HG03460 (cell line): Measurements from ENCODE around the gene APBB3.
A peak's percentile ranks its signal among the peaks of the same experiment; 100 is the strongest.

Experiments
- ATAC-seq: cut with Tn5 transposase; IDR thresholded peaks from one replicate; pipeline ENCODE4 v1.9.1; 2021; ENCODE audit not compliant: unreplicated experiment

The APBB3 gene

DNA sequence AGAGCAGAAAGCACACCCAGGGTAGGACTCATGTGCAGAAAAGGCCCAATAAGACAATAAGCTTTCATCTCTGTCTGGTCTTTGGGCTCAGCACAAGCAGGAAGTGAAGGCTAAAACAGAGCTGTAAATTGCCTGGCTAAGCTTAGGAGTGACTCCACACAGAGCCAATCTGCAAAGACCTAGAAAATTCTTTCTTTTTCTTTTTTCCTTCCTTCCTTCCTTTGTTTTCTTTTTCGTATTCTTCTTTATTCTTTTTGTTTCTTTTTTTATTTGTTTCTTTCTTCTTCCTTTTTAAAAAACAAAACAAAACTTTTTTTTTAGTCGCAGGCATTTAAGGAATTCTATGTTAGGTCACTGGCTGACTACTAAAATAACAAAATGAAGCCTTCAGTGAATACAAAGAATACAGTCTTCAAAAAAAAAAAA lies 12.4 kb upstream of the APBB3 start:
- ATAC-seq: no peak

DNA sequence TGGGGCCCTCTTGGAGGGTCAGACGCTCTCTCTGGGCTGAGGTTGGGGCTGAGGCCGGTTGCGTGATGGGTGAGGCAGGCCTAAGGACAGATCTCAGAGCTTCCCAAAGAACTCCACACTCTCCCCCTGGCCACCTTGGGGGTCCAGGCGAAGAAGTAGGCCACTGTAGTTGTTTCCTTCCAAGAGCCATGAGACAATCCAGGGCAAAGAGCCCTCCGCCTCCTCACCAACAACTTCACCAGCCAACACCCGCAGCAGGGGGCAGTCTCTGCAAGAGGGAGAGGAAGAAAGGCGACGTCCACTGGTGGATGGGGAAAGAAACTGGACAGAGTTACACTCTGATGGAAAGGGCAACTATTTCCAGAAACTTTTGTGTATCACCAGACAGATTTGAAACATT lies 10.9 kb upstream of the APBB3 start:
- ATAC-seq: no peak

DNA sequence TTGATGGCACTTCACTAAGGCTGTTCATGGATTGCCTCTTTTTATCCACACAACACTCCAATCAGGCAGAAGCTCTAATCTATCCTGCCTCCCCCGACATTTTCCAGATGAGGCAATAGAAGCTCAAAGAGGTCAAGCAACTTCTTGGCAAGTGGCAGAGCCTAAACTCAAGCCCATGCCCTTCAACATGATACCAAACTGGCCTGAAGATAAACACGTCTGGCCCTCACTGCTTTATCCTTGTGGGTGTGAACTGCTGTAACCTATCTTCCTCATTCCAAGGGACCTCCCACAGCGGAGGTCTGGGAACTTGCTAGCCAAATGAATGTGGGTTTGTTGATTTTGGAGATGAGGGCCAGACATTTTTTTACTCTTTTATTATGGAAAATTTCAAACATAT lies 9.8 kb upstream of the APBB3 start:
- no peak for ATAC-seq

DNA sequence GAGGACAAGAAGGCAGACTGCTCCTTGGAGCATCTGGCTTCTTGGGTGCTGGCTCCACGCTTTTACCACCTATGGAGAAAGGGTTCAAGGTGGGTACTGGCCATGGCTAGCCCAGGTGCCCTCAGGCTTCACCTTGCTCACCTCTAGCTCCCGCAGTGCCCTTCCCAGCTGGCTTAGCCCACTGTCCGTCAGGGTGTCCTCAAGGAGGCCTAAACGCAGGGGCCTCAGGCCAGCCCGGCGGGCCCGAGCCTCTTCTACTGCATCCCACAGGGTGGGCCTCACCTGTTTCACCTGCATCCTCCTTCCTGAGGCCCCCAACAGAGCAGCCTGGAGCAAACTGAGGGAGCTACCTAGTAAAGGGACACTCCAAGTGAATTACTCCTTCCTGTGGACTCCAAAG lies 9.3 kb upstream of the APBB3 start:
- no peak for ATAC-seq

DNA sequence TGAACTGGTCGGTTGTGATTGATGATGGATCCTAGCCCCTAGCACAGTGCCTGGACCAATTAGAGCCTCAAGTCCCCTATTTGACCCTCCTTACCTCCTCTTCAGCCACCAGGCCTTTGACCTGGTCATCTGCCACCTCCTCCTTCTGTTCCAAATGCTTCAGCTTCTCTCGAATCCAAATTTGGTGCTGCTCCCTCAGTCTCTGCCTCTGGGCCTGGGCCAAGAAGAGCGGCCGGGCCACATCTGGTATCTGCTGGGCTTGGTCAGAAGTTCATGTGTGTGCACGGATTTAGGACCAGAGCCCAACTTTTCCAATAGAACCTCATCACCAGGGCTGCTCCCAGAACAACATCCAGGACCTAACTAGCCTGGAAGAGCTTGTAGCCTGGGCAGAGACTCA lies 6.7 kb upstream of the APBB3 start:
- no peak for ATAC-seq

DNA sequence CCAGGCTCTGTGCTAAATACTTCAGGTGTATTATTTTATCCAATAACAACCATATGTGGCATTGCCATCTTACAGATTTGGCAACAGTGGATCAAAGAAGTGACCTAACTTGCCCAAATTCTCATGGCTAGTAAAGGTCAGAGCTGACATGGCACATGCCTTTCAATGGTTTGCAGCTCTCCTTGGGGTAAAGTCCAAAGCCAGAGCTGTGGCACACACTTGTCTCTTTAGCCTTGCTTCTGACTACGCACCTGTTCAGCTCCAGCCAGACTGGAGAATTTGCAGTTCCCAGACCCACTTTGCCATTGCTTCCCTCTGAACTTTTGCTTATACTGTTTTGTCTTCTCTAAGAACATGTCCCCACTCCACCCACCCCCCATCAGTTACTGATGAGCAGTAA lies 6.1 kb upstream of the APBB3 start:
- no peak for ATAC-seq

DNA sequence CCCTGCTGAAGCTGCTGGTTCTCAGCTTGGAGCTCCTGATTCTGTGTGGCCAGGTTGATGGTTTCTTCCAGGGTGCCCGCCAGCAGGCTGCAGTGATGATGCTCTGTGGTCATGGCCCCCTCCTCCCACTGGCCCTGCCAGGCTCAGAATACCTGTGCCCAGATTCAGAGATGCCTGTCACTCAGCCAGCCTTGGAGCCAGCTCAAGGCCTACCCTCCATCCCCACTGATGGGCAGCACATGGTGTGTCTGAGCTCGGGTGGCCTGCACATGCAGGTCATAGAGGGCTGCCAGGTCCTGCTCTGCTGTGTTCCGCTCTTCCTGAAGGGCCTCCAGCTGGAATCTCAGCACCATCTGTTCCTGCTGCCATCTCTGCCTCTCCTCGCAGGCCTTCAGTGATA lies 5.7 kb upstream of the APBB3 start:
- no peak for ATAC-seq

DNA sequence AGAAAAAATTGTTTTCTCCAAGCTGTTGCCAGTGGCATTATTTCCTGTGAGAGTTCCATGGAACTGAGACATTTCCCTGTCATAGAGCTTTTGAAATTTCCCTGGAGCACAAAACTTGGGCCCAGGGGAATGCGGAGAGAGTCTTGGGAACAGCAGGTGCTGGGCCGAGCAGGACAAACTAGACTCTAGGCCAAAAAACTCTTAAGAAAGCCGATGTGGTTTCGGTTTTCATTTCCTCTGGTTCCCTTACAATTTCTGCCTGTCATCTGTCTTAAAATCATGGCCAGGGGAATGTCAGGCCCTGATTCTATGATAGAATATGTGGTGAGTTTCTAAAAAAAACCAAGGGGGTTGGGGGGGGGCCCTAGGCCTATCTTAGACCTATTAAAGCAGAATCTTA lies 4.8 kb upstream of the APBB3 start:
- no peak for ATAC-seq

DNA sequence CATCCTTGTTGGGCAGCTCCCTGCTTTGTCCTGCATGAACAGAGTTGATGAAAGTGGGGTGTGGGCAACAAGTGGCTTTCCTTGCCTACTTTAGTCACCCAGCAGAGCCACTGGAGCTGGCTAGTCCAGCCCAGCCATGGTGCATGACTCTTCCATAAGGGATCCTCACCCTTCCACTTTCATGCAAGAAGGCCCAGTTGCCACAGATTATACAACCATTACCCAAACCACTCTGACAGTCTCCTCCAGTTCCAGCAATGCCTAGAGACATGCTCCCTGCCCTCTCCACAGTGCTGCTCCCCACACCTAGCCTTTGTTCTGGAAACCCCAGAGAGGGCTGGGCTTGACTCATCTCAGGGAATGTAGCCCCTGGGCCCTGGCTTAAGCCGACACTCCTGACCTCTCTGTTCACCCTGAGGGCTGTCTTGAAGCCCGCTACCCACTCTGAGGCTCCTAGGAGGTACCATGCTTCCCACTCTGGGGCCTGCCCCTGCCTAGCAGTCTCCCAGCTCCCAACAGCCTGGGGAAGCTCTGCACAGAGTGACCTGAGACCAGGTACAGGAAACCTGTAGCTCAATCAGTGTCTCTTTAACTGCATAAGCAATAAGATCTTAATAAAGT lies 4.2 kb upstream of the APBB3 start:
- ATAC-seq: no peak

DNA sequence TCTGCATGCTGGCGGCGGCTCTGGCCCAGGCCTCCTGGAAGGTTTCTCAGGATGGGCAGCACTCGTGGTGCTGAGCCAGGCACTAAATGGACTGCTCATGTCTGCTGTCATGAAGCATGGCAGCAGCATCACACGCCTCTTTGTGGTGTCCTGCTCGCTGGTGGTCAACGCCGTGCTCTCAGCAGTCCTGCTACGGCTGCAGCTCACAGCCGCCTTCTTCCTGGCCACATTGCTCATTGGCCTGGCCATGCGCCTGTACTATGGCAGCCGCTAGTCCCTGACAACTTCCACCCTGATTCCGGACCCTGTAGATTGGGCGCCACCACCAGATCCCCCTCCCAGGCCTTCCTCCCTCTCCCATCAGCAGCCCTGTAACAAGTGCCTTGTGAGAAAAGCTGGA lies 3.5 kb upstream of the APBB3 start:
- no peak for ATAC-seq

DNA sequence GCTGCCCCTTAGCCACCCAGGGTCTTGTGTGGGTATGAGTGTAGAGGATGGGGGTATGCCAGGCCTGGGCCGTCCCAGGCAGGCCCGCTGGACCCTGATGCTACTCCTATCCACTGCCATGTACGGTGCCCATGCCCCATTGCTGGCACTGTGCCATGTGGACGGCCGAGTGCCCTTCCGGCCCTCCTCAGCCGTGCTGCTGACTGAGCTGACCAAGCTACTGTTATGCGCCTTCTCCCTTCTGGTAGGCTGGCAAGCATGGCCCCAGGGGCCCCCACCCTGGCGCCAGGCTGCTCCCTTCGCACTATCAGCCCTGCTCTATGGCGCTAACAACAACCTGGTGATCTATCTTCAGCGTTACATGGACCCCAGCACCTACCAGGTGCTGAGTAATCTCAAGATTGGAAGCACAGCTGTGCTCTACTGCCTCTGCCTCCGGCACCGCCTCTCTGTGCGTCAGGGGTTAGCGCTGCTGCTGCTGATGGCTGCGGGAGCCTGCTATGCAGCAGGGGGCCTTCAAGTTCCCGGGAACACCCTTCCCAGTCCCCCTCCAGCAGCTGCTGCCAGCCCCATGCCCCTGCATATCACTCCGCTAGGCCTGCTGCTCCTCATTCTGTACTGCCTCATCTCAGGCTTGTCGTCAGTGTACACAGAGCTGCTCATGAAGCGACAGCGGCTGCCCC lies 2.9 kb upstream of the APBB3 start:
- ATAC-seq: no peak

DNA sequence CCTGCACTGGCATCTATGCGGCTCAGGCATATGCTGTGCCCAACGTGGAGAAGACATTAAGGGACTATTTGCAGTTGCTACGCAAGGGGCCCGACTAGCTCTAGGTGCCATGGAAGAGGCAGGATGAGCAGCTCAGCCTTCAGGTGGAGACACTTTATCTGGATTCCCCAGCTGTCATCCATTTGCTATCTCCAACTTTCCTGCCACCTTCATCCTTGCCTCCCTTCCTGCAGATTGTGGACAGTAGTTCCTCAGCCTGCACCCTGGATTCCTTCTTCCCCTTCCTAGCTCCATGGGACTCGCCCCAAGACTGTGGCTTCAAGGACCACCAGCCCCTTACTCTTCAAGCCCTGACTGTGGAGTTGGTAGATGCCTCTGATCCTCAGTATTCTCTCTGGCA lies 2.3 kb upstream of the APBB3 start:
- no peak for ATAC-seq

DNA sequence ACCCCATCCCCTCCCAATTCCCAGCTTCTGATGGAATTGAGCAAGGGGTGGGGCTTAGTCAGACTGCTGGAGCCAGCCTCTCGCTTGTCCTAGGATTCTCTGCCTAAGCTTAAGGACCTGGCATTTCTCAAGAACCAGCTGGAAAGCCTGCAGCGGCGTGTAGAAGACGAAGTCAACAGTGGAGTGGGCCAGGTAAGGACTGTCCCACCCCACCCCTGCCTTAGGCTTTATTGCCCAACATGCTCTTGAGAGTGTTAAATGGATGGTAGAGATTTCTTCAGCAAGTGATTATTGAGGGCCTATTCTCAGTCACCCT lies 1.3 kb upstream of the APBB3 start:
- ATAC-seq: no peak

DNA sequence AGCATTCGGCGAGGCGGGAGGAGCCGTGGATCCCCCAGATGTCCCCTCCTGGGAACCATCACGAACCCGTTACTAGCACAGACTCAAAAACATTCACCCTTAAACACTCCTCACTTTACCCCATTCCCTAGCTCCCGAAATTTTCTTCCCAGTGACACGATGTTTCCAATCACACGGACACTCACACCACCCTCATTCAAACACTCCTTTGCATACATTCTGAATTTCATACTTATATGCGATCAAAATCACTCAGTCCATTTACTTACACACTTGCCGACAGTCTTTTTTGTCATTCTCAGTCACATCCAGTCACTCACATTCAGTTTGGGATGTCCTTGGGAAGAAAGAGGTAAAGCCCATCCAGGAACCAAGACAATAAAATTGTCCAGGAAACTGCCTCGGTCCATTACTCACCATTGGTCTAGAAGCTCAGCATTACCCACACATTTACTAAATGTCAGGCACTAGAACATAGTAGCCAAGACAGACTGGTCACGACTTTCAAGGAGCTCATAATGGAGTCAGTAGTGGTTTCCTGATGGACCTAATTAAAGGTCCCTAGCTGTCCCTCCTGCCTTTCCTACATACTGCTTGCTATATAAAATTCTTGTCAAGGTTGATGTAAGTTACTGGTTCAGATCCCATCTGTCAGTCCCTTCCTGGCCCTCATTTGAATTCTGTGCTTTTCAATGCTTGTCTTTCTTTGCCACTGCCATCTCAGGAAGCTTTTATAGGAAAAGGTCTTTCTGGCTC lies 804 bp upstream of the APBB3 start:
- no peak for ATAC-seq

DNA sequence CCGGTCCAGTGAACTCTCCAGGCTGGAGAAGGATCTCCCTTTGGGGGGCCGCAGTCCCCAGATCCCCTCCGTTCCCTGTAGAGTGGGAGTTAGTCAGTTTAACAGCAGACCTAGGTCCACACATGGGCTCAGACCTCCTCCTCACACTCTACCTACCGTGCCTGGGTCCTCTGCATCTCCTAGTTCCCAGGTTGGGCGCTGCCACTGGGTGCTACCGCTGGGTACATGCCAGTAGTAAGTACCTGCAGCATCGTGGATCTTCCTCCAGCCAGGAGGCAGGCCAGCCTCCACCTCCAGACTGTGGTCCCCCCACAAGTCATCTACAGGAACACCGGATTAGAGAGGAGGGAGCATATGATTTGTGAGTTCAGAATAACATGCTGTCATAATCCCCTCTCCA lies 802 bp downstream of the APBB3 start:
- ATAC-seq: no peak

DNA sequence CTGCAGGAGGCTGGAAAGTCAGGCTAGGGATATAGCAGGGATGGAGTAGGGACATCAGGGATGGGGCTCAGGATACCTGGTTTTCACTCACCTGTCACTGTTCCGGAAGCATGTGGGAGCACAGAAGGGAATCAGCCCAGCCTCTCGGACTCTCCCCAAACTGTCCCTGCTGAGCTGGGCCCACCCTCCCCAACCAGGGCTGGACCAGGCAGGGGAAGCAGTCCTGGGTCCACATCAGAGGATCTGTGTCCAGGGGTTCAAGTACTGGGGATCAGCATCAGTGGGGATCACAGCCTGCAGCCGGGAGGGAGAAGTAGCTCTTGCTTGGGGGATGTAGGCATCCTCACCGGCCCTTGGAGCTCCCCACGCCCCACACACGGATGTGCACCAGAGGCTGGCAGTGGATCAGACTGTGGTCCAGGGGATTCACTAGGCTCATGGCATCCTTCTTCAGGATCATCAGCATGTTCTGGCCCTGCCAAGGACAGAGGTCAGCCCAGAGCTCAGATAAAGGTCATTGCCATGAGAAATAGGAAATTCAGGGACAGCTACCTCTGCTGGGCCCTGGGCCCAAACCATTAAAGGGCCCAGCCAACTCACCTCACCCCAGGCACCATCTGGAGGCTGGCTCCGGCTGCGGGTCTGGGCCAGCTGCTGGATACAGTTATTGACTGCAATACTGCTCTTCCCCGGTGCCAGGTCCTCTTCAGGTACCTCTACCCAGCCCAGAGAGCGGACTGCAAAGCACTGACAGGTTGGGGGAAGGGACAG lies 2.5 kb downstream of the APBB3 start:
- no peak for ATAC-seq

DNA sequence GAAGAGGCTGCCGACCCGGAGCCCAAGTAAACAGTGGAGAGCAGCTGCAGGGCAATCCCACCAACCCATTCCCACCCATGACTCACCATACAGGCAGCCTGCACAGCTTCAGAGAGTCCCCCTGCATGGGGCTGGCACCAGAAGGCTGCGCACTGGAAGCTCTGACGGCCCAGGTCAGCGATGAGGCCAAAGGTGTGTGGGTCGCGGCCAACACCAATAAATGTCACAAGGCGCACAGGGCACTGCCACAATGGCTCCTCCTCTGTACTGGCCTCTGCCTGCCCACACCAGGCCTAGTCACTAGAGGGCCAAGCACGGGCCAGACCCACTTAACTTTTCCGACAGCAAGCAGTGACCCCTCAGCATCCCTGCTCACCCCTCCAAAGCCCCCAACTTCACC lies 4.2 kb downstream of the APBB3 start:
- no peak for ATAC-seq

DNA sequence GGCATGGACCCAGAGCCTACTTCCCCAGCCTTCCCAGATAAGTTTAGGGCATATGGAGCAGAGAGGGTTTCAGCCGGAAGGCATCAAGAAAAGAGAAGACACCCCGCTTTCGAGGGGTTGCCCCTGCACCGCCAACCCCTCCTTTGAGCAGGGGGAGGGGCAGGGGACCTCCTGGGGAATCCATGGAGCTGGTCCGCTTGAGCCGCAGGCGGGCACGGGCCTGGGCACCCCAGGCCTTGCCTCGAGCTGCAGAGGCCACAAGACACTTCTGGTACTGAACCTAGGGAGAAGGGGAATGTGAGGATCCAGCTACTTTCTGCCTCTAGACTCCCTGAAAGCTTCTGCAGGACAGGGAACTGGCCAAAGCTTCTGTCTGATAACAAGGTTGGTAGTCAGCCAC lies 5.9 kb downstream of the APBB3 start:
- no peak for ATAC-seq

DNA sequence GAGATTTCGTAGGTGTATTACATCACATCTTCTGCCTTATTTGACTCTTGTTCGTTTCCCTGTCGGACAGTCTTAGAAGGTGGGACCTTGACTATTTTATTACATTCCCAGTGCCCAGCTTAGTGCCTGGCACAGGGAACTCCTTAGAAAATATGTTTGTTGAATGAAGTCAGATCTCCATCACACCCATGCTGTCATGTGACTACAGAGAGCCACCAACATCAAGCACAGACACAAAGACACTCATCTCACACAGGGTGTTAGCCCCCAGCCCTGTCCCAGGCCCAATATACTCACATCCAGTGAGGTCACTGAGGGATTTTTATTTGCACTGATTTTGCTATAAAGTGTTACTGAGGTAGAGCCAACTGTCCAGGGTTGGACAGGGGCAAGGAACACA lies 6.4 kb downstream of the APBB3 start:
- no peak for ATAC-seq

DNA sequence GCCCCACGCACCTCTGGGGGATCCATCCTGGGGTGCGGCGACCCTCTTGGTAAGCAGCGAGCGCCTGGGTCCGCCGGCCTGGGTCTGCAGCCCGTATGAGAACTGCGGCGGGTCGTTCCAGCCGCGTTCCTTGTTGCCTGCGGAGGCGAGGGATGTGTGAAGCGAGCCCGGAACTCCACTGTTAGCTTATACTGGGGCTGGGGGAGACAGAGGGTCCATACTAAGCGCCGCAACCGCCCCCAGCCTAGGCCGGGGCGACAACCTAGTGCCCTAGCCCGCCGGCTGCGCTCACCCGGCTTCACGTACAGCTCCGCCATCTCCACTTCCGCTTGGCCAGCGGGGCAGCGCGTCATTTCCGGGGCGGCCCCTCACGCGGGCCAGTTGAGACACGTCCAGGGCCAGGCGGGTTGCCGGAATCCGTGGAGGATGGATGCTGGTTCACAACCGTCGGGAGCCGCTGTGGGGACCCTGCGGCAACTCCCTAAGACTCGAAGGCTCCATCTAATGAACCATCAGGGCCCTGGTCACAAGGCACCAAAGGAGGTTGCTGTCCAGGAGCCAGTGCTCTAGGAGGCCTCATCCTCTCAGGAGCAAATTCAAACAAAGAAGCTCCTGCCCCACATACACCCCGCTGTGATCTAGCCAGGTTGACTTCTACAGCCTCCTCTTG lies 7.1 kb downstream of the APBB3 start, which contains the start of gene SRA1:
SRA1 (minus strand) TSS at position 338 of the 670 bp plus-strand sequence; CDS start at position 317, 21 bp downstream.
- peak; percentile 94 for ATAC-seq

DNA sequence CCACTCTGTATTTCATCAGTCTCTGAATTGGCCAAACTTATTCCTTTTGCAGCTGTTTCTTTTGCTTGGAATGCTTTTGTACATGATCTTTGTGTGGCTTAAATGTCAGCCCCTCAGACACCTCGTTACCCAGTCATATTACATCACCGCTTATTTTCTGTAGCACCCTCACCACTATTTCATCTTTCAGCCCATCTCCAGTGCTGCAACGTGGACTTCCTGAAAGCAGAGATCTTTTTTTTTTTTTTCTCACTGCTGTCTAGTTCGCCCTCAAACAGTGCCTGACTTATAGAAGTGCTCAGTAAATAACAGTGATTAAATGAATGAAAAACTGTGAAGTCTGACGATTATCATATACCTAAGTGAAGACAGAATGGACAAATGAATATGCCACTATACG lies 8.0 kb downstream of the APBB3 start:
- no peak for ATAC-seq
